GM20431 (cell line): ENCODE data around the gene BOD1.
"Not testable (repeated sequence)": the region's sequence is repeated elsewhere in the genome, so short reads cannot be mapped to it uniquely, and the experiment has no call there.

ENCODE experiments used
- in situ Hi-C: fragments of 300-500 bp; cut with MseI, MboI; formaldehyde crosslinking; loops from one replicate; pipeline ENCODE4 v1.15.0; 2020; ENCODE audit warnings: low sequenced_read_pairs; ENCODE audit not compliant: unreplicated experiment

The BOD1 gene

GRCh38 chr5:173622183-173623047 lies 6.0 kb upstream of the BOD1 start:
- in situ Hi-C loops, result loop anchor here (5.0 to 25.0 kb wide), 2 partner anchors 350 to 690 kb away; no protein-coding TSS in a partner anchor

GRCh38 chr5:173620784-173621183 lies 4.3 kb upstream of the BOD1 start:
- in situ Hi-C loops, result loop anchor here (5.0 to 25.0 kb wide), 2 partner anchors 352 to 692 kb away; no protein-coding TSS in a partner anchor

- in situ Hi-C loops, result loop anchor here (25.0 kb wide), 1 partner anchor 693 kb away; no protein-coding TSS in a partner anchor
Observed at GRCh38 chr5:173618927-173619519, 2.6 kb upstream of the BOD1 start.

GRCh38 chr5:173615884-173616576 lies 420 bp downstream of the BOD1 start:
- in situ Hi-C loops, result loop anchor here (25.0 kb wide), 1 partner anchor 696 kb away; no protein-coding TSS in a partner anchor

- in situ Hi-C loops, result loop anchor here (25.0 kb wide), 1 partner anchor 698 kb away; no protein-coding TSS in a partner anchor
Observed at GRCh38 chr5:173614591-173614990, 1.9 kb downstream of the BOD1 start.

GRCh38 chr5:173613433-173614159 lies 2.9 kb downstream of the BOD1 start:
- in situ Hi-C loops, result loop anchor here (25.0 kb wide), 1 partner anchor 699 kb away; no protein-coding TSS in a partner anchor

- in situ Hi-C loops, result loop anchor here (25.0 kb wide), 1 partner anchor 699 kb away; no protein-coding TSS in a partner anchor
Observed at GRCh38 chr5:173612948-173613347, 3.5 kb downstream of the BOD1 start.

GRCh38 chr5:173611706-173612105 lies 4.7 kb downstream of the BOD1 start:
- in situ Hi-C loops, result loop anchor here (25.0 kb wide), 1 partner anchor 701 kb away; no protein-coding TSS in a partner anchor

GRCh38 chr5:173604141-173604540 lies 12.3 kb downstream of the BOD1 start:
- in situ Hi-C loops, result loop anchor here (25.0 kb wide), 1 partner anchor 708 kb away; no protein-coding TSS in a partner anchor

GRCh38 chr5:173602423-173602822 lies 14.0 kb downstream of the BOD1 start:
- in situ Hi-C loops, result loop anchor here (25.0 kb wide), 1 partner anchor 710 kb away; no protein-coding TSS in a partner anchor

- in situ Hi-C loops, result no loop called here
Observed at GRCh38 chr5:173598686-173599085, 17.8 kb downstream of the BOD1 start.

- in situ Hi-C loops, result no loop called here
Observed at GRCh38 chr5:173597304-173597703, 19.1 kb downstream of the BOD1 start.

- in situ Hi-C loops, result no loop called here
Observed at GRCh38 chr5:173595841-173596240, 20.6 kb downstream of the BOD1 start.

- in situ Hi-C loops, result no loop called here
Observed at GRCh38 chr5:173594061-173594460, 22.4 kb downstream of the BOD1 start.

- in situ Hi-C loops, result no loop called here
Observed at GRCh38 chr5:173592050-173592669, 24.3 kb downstream of the BOD1 start.

- in situ Hi-C loops, result no loop called here
Observed at GRCh38 chr5:173591056-173591514, 25.4 kb downstream of the BOD1 start.

- in situ Hi-C loops, result no loop called here
Observed at GRCh38 chr5:173590436-173591055, 25.9 kb downstream of the BOD1 start.

GRCh38 chr5:173586133-173586532 lies 30.3 kb downstream of the BOD1 start:
- in situ Hi-C loops, result not testable (repeated sequence)

GRCh38 chr5:173583346-173583745 lies 33.1 kb downstream of the BOD1 start:
- in situ Hi-C loops, result no loop called here
